CD4-positive, alpha-beta T cell treated with Interleukin-21 for 1 hour (primary cell): ENCODE results near the gene FASTKD3.

Experiments
- DNase-seq: peaks from one replicate; pipeline ENCODE4 v3.0.0-alpha.2; 2020

The FASTKD3 gene

GRCh38 chr5:7846327-7846726 lies 22.5 kb downstream of the FASTKD3 start:
- DNase-seq = no peak

- no peak for DNase-seq
Observed at GRCh38 chr5:7845557-7845956, 23.3 kb downstream of the FASTKD3 start.

- no peak for DNase-seq
Observed at GRCh38 chr5:7844901-7845300, 23.9 kb downstream of the FASTKD3 start.

- no peak for DNase-seq
Observed at GRCh38 chr5:7842531-7842930, 26.3 kb downstream of the FASTKD3 start.

GRCh38 chr5:7837403-7837802 lies 31.4 kb downstream of the FASTKD3 start:
- DNase-seq = no peak

- DNase-seq = no peak
Observed at GRCh38 chr5:7834982-7835381, 33.8 kb downstream of the FASTKD3 start.

- no peak for DNase-seq
Observed at GRCh38 chr5:7828269-7828668, 40.6 kb downstream of the FASTKD3 start.

- no peak for DNase-seq
Observed at GRCh38 chr5:7827610-7828009, 41.2 kb downstream of the FASTKD3 start.

- no peak for DNase-seq
Observed at GRCh38 chr5:7825630-7826029, 43.2 kb downstream of the FASTKD3 start.

- no peak for DNase-seq
Observed at GRCh38 chr5:7824995-7825394, 43.8 kb downstream of the FASTKD3 start.

- no peak for DNase-seq
Observed at GRCh38 chr5:7823594-7823993, 45.2 kb downstream of the FASTKD3 start.

- no peak for DNase-seq
Observed at GRCh38 chr5:7822449-7822848, 46.4 kb downstream of the FASTKD3 start.

GRCh38 chr5:7816535-7816901 lies 52.3 kb downstream of the FASTKD3 start:
- no peak for DNase-seq

- DNase-seq = peak; percentile 51
Observed at GRCh38 chr5:7815892-7816534, 52.8 kb downstream of the FASTKD3 start.

GRCh38 chr5:7814816-7815215 lies 54.0 kb downstream of the FASTKD3 start:
- no peak for DNase-seq

GRCh38 chr5:7813576-7813975 lies 55.3 kb downstream of the FASTKD3 start:
- DNase-seq = no peak

GRCh38 chr5:7813007-7813406 lies 55.8 kb downstream of the FASTKD3 start:
- no peak for DNase-seq

- DNase-seq = no peak
Observed at GRCh38 chr5:7811715-7812114, 57.1 kb downstream of the FASTKD3 start.
